HAP-1 (cell line): Measurements from ENCODE around the gene SRRM4.
"Not testable (repeated sequence)": the region's sequence is repeated elsewhere in the genome, so short reads cannot be mapped to it uniquely, and the experiment has no call there.

Experiments used
- DNase-seq, 2 experiments: peaks; one replicate each; pipeline ENCODE4 v3.0.0-alpha.2; 2016 to 2020; ENCODE audit warnings: low spot score in 2 of 2
- H3K27me3 ChIP-seq: fragments of 250-450 bp; sonication (Bioruptor Pico); 2 replicates; pipeline ENCODE4 v1.5.1; 2020; ENCODE audit warnings: low read depth, mild to moderate bottlenecking, moderate library complexity
- H3K36me3 ChIP-seq: fragments of 250-450 bp; sonication (Bioruptor Pico); replicated peaks from 2 replicates; pipeline ENCODE4 v1.5.1; 2020; ENCODE audit warnings: mild to moderate bottlenecking
- H3K4me1 ChIP-seq: fragments of 250-450 bp; sonication (Bioruptor Pico); 2 replicates; pipeline ENCODE4 v1.5.1; 2020; ENCODE audit warnings: mild to moderate bottlenecking
- H3K4me3 ChIP-seq: fragments of 250-450 bp; sonication (Bioruptor Pico); 2 replicates; pipeline ENCODE4 v1.5.1; 2020; ENCODE audit warnings: mild to moderate bottlenecking, moderate library complexity
- H3K9me3 ChIP-seq: fragments of 250-450 bp; sonication (Bioruptor Pico); 2 replicates; pipeline ENCODE4 v1.5.1; 2020; ENCODE audit warnings: mild to moderate bottlenecking, moderate library complexity
- in situ Hi-C: fragments of 300-500 bp; cut with MboI; formaldehyde crosslinking; loops from 3 replicates; pipeline ENCODE4 v1.14.3; 2020; ENCODE audit warnings: low sequenced_read_pairs, inconsistent platforms, mixed read lengths

SRRM4 gene

GRCh38 chr12:119020406-119021360 is 39.3 kb downstream of the SRRM4 start:
- in situ Hi-C loops = no loop called here
- Histone ChIP-seq H3K4me3 (no peak overlapping the region), H3K36me3 (no peaks in the 10 kb centered on the region), H3K27me3 (no peaks in the 10 kb centered on the region), H3K9me3 (no peaks in the 10 kb centered on the region), H3K4me1 (no peaks in the 10 kb centered on the region)
- peak; percentile 3 to 77 for DNase-seq

GRCh38 chr12:119024356-119024755 is 43.0 kb downstream of the SRRM4 start:
- Histone ChIP-seq H3K27me3 (no peaks in the 10 kb centered on the region), H3K9me3 (no peaks in the 10 kb centered on the region), H3K4me1 (no peaks in the 10 kb centered on the region), H3K36me3 (no peaks in the 10 kb centered on the region), H3K4me3 (no peak overlapping the region)
- in situ Hi-C loops = no loop called here
- DNase-seq = no peak

- Histone ChIP-seq H3K36me3 (no peaks in the 10 kb centered on the region), H3K4me1 (no peaks in the 10 kb centered on the region), H3K27me3 (no peaks in the 10 kb centered on the region), H3K4me3 (no peak overlapping the region), H3K9me3 (no peaks in the 10 kb centered on the region)
- no peak for DNase-seq
- in situ Hi-C loops = no loop called here
Observed at GRCh38 chr12:119025786-119026185, 44.4 kb downstream of the SRRM4 start.

- in situ Hi-C loops, H3K4me3 ChIP-seq, H3K27me3 ChIP-seq, H3K36me3 ChIP-seq, H3K9me3 ChIP-seq, DNase-seq, H3K4me1 ChIP-seq: not testable (repeated sequence)
Observed at GRCh38 chr12:119033332-119033731, 52.0 kb downstream of the SRRM4 start.

- peak; percentile 23 to 63 for DNase-seq
- no peaks in the 10 kb centered on the region for H3K4me1 ChIP-seq
- no peak overlapping the region for H3K4me3 ChIP-seq
- no peaks in the 10 kb centered on the region for H3K27me3 ChIP-seq
- H3K36me3 ChIP-seq = no peaks in the 10 kb centered on the region
- in situ Hi-C loops = no loop called here
- H3K9me3 ChIP-seq = no peaks in the 10 kb centered on the region
Observed at GRCh38 chr12:119036878-119037825, 55.8 kb downstream of the SRRM4 start.

- no peak overlapping the region for H3K4me3 ChIP-seq
- no peaks in the 10 kb centered on the region for H3K36me3 ChIP-seq
- in situ Hi-C loops = no loop called here
- H3K9me3 ChIP-seq = no peaks in the 10 kb centered on the region
- no peaks in the 10 kb centered on the region for H3K4me1 ChIP-seq
- H3K27me3 ChIP-seq = no peaks in the 10 kb centered on the region
- DNase-seq = no peak
Observed at GRCh38 chr12:119044094-119044493, 62.8 kb downstream of the SRRM4 start.

GRCh38 chr12:119047641-119048040 is 66.3 kb downstream of the SRRM4 start:
- H3K27me3 ChIP-seq = no peaks in the 10 kb centered on the region
- H3K9me3 ChIP-seq = no peaks in the 10 kb centered on the region
- DNase-seq = no peak
- in situ Hi-C loops = no loop called here
- no peaks in the 10 kb centered on the region for H3K36me3 ChIP-seq
- H3K4me1 ChIP-seq = no peaks in the 10 kb centered on the region
- H3K4me3 ChIP-seq = no peak overlapping the region

- no peak overlapping the region for H3K4me3 ChIP-seq
- H3K4me1 ChIP-seq = no peaks in the 10 kb centered on the region
- no peaks in the 10 kb centered on the region for H3K36me3 ChIP-seq
- no peaks in the 10 kb centered on the region for H3K9me3 ChIP-seq
- DNase-seq = no peak
- no peaks in the 10 kb centered on the region for H3K27me3 ChIP-seq
- in situ Hi-C loops = no loop called here
Observed at GRCh38 chr12:119050663-119051062, 69.3 kb downstream of the SRRM4 start.

GRCh38 chr12:119051474-119051873 is 70.1 kb downstream of the SRRM4 start:
- Histone ChIP-seq H3K4me3 (no peak overlapping the region), H3K4me1 (no peaks in the 10 kb centered on the region), H3K9me3 (no peaks in the 10 kb centered on the region), H3K36me3 (no peaks in the 10 kb centered on the region), H3K27me3 (no peaks in the 10 kb centered on the region)
- DNase-seq = no peak
- in situ Hi-C loops = no loop called here

- Histone ChIP-seq H3K4me3 (no peak overlapping the region), H3K4me1 (no peaks in the 10 kb centered on the region), H3K36me3 (no peaks in the 10 kb centered on the region), H3K27me3 (no peaks in the 10 kb centered on the region), H3K9me3 (no peaks in the 10 kb centered on the region)
- no peak for DNase-seq
- in situ Hi-C loops = no loop called here
Observed at GRCh38 chr12:119052001-119052400, 70.7 kb downstream of the SRRM4 start.

GRCh38 chr12:119055977-119056376 is 74.6 kb downstream of the SRRM4 start:
- in situ Hi-C loops = no loop called here

GRCh38 chr12:119060847-119061796 is 79.8 kb downstream of the SRRM4 start:
- Histone ChIP-seq H3K9me3 (no peaks in the 10 kb centered on the region), H3K4me3 (no peak overlapping the region)
- DNase-seq = peak; percentile 9 to 71

More at GRCh38 chr12:119055977-119056376, 74.6 kb downstream of the SRRM4 start:
- Histone ChIP-seq H3K36me3 (no peaks in the 10 kb centered on the region), H3K4me1 (no peaks in the 10 kb centered on the region), H3K9me3 (no peaks in the 10 kb centered on the region), H3K4me3 (no peak overlapping the region), H3K27me3 (no peaks in the 10 kb centered on the region)
- DNase-seq = no peak

More at GRCh38 chr12:119060847-119061796, 79.8 kb downstream of the SRRM4 start:
- Histone ChIP-seq H3K36me3 (no peaks in the 10 kb centered on the region), H3K27me3 (no peaks in the 10 kb centered on the region), H3K4me1 (no peaks in the 10 kb centered on the region)
- in situ Hi-C loops = no loop called here
